Activated naive CD4-positive, alpha-beta T cell treated with anti-CD3 and anti-CD28 coated beads, Interleukin-2, amount 50 U/mL, for 24 hours (primary cell): Measurements from ENCODE around the gene MGP.

ENCODE experiments used
- H3K27ac Mint-ChIP-seq: one replicate; pipeline ENCODE4 v1.8.0; 2021; ENCODE audit warnings: mild to moderate bottlenecking, mixed read lengths
- H3K27me3 Mint-ChIP-seq: one replicate; pipeline ENCODE4 v1.8.0; 2021; ENCODE audit warnings: mixed read lengths
- H3K36me3 Mint-ChIP-seq: one replicate; pipeline ENCODE4 v1.8.0; 2021; ENCODE audit warnings: mixed read lengths
- H3K4me1 Mint-ChIP-seq: one replicate; pipeline ENCODE4 v1.8.0; 2021; ENCODE audit warnings: mixed read lengths
- H3K4me3 Mint-ChIP-seq: one replicate; pipeline ENCODE4 v1.8.0; 2021; ENCODE audit warnings: mild to moderate bottlenecking, mixed read lengths
- H3K9me3 Mint-ChIP-seq: one replicate; pipeline ENCODE4 v1.8.0; 2021; ENCODE audit warnings: mixed read lengths

The MGP gene

GRCh38 chr12:14833336-14833735 lies 52.3 kb downstream of the MGP start:
- Mint-ChIP-seq H3K9me3 (no peaks in the 10 kb centered on the region), H3K27ac (no peak overlapping the region), H3K27me3 (peaks cover 7% of the 10 kb centered on the region), H3K36me3 (peaks cover 2% of the 10 kb centered on the region), H3K4me3 (no peak overlapping the region), H3K4me1 (no peaks in the 10 kb centered on the region)
